Measurements from ENCODE around the gene ATP5PD. TPM values are rescaled to one million over a fixed set of nuclear protein-coding genes. Genes with fewer than 3 reads are reported as not detected.

The ATP5PD gene
- total and polyA plus RNA-seq, 2 of the 13 experiments (the other 11 are each of a cell fraction or from before 2014, with no cell fraction given) = 158 to 428 TPM

DNA sequence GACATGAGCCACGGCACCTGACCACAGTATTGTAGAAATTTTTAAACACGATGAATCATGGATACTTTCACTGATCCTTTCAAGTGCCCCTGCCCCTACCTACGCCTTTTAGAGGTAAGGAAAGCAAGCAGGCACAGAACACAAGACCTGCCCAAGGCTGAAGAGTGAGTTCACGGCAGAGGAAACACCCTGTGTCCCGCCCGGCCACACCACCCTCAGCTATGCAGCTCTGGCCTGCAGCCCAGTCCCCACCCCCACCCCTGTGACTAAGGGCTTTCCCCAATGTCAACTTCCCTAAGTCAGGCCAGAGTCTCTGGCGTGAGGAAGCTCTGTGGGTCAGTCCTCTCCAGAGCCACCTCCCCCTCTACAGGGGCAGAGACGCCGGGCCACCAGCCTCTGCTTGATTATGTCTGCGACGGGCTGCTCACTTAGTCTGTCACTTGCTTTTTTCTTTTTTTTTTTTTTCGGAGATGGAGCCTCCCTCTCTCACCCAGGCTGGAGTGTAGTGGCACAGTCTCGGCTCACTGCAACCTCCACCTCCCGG is 49.4 kb upstream of the ATP5PD start (continued):
- TF ChIP-seq ZNF607 (CRISPR knock-in tag; IDR thresholded peaks at IDR 0.05; ENCODE audit: borderline replicate concordance) (no peak), ZSCAN9 (CRISPR knock-in tag; IDR thresholded peaks at IDR 0.05; ENCODE audit: borderline replicate concordance) (peak; percentile 48; the same call in 1 of the 2 replicates), CREBL2 (CRISPR knock-in tag; IDR thresholded peaks at IDR 0.05; ENCODE audit: borderline replicate concordance) (no peak), EP300 (IDR thresholded peaks at IDR 0.05; ENCODE audit: low read depth in 2 of 2, low read length in 2 of 2) (peak; percentile 69 to 79; a peak in 3 of 4 replicates), EP300 (CRISPR knock-in tag; IDR thresholded peaks at IDR 0.05; ENCODE audit: borderline replicate concordance) (peak; percentile 77), ZNF225 (CRISPR knock-in tag; IDR thresholded peaks at IDR 0.05) (no peak), ZNF747 (CRISPR knock-in tag; IDR thresholded peaks at IDR 0.05; ENCODE audit: borderline replicate concordance) (no peak), NFKB2 (CRISPR knock-in tag; IDR thresholded peaks at IDR 0.05; ENCODE audit: borderline replicate concordance) (no peak), ZNF766 (CRISPR knock-in tag; IDR thresholded peaks at IDR 0.05; ENCODE audit: borderline replicate concordance) (no peak), RARA (CRISPR knock-in tag; IDR thresholded peaks at IDR 0.05) (peak; percentile 92), ZNF350 (CRISPR knock-in tag; IDR thresholded peaks at IDR 0.05; ENCODE audit: borderline replicate concordance, low read depth) (peak; percentile 74), ZNF33A (CRISPR knock-in tag; IDR thresholded peaks at IDR 0.05; ENCODE audit: borderline replicate concordance) (no peak), ZNF329 (CRISPR knock-in tag; IDR thresholded peaks at IDR 0.05; ENCODE audit: low read depth) (no peak), ZFP82 (CRISPR knock-in tag; IDR thresholded peaks at IDR 0.05; ENCODE audit: borderline replicate concordance) (no peak), SNAPC4 (CRISPR knock-in tag; IDR thresholded peaks at IDR 0.05) (no peak), ZNF672 (CRISPR knock-in tag; IDR thresholded peaks at IDR 0.05) (no peak), ATF7 (IDR thresholded peaks at IDR 0.05) (no peak), ATF7 (CRISPR knock-in tag; IDR thresholded peaks at IDR 0.05) (no peak)
- TF ChIP-seq, protein P1, sequence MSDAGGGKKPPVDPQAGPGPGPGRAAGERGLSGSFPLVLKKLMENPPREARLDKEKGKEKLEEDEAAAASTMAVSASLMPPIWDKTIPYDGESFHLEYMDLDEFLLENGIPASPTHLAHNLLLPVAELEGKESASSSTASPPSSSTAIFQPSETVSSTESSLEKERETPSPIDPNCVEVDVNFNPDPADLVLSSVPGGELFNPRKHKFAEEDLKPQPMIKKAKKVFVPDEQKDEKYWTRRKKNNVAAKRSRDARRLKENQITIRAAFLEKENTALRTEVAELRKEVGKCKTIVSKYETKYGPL (CRISPR knock-in tag; IDR thresholded peaks at IDR 0.05) = no peak
- TF ChIP-seq, protein P2, sequence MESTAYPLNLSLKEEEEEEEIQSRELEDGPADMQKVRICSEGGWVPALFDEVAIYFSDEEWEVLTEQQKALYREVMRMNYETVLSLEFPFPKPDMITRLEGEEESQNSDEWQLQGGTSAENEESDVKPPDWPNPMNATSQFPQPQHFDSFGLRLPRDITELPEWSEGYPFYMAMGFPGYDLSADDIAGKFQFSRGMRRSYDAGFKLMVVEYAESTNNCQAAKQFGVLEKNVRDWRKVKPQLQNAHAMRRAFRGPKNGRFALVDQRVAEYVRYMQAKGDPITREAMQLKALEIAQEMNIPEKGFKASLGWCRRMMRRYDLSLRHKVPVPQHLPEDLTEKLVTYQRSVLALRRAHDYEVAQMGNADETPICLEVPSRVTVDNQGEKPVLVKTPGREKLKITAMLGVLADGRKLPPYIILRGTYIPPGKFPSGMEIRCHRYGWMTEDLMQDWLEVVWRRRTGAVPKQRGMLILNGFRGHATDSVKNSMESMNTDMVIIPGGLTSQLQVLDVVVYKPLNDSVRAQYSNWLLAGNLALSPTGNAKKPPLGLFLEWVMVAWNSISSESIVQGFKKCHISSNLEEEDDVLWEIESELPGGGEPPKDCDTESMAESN (CRISPR knock-in tag; conservative IDR thresholded peaks at IDR 0.05) = no peak
- TF ChIP-seq, protein P3, sequence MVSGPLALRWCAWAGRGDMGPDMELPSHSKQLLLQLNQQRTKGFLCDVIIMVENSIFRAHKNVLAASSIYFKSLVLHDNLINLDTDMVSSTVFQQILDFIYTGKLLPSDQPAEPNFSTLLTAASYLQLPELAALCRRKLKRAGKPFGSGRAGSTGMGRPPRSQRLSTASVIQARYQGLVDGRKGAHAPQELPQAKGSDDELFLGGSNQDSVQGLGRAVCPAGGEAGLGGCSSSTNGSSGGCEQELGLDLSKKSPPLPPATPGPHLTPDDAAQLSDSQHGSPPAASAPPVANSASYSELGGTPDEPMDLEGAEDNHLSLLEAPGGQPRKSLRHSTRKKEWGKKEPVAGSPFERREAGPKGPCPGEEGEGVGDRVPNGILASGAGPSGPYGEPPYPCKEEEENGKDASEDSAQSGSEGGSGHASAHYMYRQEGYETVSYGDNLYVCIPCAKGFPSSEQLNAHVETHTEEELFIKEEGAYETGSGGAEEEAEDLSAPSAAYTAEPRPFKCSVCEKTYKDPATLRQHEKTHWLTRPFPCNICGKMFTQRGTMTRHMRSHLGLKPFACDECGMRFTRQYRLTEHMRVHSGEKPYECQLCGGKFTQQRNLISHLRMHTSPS (CRISPR knock-in tag; IDR thresholded peaks at IDR 0.05; ENCODE audit: low read depth) = no peak
